Measurements from ENCODE around the gene DLST. TPM values are rescaled to one million over a fixed set of nuclear protein-coding genes. Genes with fewer than 3 reads are reported as not detected.

The DLST gene
- polyA plus RNA-seq, 2 of the 4 experiments (the other 2 are of a cell fraction), result 102 to 129 TPM

DNA sequence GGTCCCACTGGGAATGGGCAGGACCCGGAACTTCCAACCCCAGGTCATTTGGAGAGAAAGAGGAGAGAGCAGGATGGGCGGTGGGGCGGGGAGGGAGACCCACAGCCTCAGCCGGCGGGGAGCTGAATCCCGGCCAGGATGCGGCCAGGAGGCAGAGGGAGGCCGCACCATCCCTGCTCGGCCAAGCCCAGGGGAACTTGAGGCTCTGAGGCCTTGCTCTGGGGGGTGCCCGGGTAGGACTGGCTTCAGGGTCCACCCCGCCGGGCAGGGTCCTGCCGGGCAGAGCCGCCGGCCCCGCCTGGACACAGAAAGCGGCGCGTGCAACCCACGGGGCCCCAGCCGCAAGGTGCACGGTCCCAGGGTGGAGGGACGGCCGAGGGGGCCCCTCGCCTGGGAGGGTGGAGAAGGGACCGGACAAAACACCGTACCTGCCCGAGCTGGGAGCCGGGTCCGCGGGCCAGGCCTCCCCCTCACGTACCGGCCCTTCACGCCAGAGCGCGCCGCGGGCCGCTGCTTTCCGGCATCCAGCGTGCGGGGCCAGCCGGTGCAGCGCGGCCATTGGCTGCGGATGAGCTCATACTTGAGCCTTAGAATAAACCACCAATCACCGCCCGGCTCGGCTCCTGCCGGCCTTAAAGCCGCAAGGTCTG lies 41.2 kb downstream of the DLST start, which contains the start of gene RPS6KL1:
TSS of gene RPS6KL1 (minus strand) at position 509 of the 650 bp plus-strand sequence. CDS start 1,719 bp downstream, outside the sequence.
- ATAC-seq (peak; percentile 76 to 95), DNase-seq (ENCODE audit: low read depth in 1 of 2, low spot score in 1 of 2) (peak; percentile 57 to 80), FAIRE-seq (no peak)
- peak within 1 kb of the TSS in 1 of 2 experiments; percentile 48; a peak in 2 of 6 replicates for H3K27ac ChIP-seq
- peak within 1 kb of the TSS; percentile 59 for H3K4me2 ChIP-seq
- H3K9me3 ChIP-seq, result no peaks in the 10 kb centered on the region
- H3K4me1 ChIP-seq, result no peaks in the 10 kb centered on the region
- no peak for TF ChIP-seq MYC (IDR thresholded peaks at IDR 0.05; ENCODE audit: borderline replicate concordance, low read length)
- no peak for TF ChIP-seq EHMT2 (IDR thresholded peaks at IDR 0.05; ENCODE audit: low read depth)
- no peak for TF ChIP-seq NR3C1 (IDR thresholded peaks at IDR 0.05)
- TF ChIP-seq POLR2A (IDR thresholded peaks at IDR 0.05; ENCODE audit: low read length), result no peak
- no peak for TF ChIP-seq HDAC2 (IDR thresholded peaks at IDR 0.05)
- no peak for TF ChIP-seq CHD4 (IDR thresholded peaks at IDR 0.05; ENCODE audit: borderline replicate concordance)
- no peak for TF ChIP-seq CEBPB (IDR thresholded peaks at IDR 0.05)
- no peak for TF ChIP-seq NFE2L2 (conservative IDR thresholded peaks at IDR 0.05; ENCODE audit: low read length)
- TF ChIP-seq, protein P1, sequence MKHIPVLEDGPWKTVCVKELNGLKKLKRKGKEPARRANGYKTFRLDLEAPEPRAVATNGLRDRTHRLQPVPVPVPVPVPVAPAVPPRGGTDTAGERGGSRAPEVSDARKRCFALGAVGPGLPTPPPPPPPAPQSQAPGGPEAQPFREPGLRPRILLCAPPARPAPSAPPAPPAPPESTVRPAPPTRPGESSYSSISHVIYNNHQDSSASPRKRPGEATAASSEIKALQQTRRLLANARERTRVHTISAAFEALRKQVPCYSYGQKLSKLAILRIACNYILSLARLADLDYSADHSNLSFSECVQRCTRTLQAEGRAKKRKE (CRISPR knock-in tag; IDR thresholded peaks at IDR 0.05; ENCODE audit: low read depth), result no peak
- TF ChIP-seq RCOR1 (IDR thresholded peaks at IDR 0.05; ENCODE audit: low read depth, low read length), result no peak
- no peak for TF ChIP-seq EHF (CRISPR knock-in tag; IDR thresholded peaks at IDR 0.05)
- no peak for TF ChIP-seq HES2 (IDR thresholded peaks at IDR 0.05)
- no peak for TF ChIP-seq RNF2 (IDR thresholded peaks at IDR 0.05; ENCODE audit: borderline replicate concordance, low read depth)
- no peak for TF ChIP-seq BHLHE40 (IDR thresholded peaks at IDR 0.05; ENCODE audit: low read depth, low read length)
- TF ChIP-seq USF2 (IDR thresholded peaks at IDR 0.05), result no peak
- no peak for TF ChIP-seq NPAS2 (CRISPR knock-in tag; IDR thresholded peaks at IDR 0.05; ENCODE audit: borderline replicate concordance)
- TF ChIP-seq HOXB13 (CRISPR knock-in tag; IDR thresholded peaks at IDR 0.05; ENCODE audit: low read depth), result no peak
- TF ChIP-seq JUN (IDR thresholded peaks at IDR 0.05), result no peak
- no peak for TF ChIP-seq HEYL (CRISPR knock-in tag; IDR thresholded peaks at IDR 0.05)
- peak within 1 kb of the TSS; percentile 35 for H3K4me3 ChIP-seq
- ChIA-PET POLR2A (no interaction called here), CTCF (interaction anchor here (0.6 to 5.7 kb wide), 7 partner anchors 12 to 166 kb away, joined by 3 to 30 read pairs (median 5); no protein-coding TSS in a partner anchor)
- WGBS (ENCODE audit: missing lambda C conversion rate), result 80% methylated on average over 9 of the region's 51 CpGs

DNA sequence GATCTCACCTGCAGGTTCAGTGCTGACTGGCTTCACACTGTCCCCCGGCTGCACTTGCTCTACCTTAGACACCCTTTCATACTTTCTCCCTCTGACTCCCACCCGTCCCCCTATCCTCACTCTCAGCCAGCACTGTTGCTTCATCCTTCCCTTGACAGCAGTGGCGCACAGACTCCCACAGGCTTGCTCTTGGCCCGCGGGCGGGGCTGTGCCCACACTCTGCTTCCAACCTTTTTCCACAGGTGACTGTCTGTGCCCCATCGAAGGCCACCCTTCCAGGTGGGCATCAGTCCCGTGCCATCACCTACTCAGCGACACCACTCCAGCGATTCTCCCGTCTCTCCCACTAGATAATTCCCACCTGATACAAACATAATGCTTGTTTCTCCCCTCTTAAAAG lies 42.3 kb downstream of the DLST start:
- ATAC-seq (no peak), DNase-seq (ENCODE audit: low read depth in 1 of 2, low spot score in 1 of 2) (no peak), FAIRE-seq (no peak)
- POLR2A ChIA-PET, result no interaction called here
- no peak for TF ChIP-seq HES2 (IDR thresholded peaks at IDR 0.05)
- no peak for TF ChIP-seq EHF (CRISPR knock-in tag; IDR thresholded peaks at IDR 0.05)
- TF ChIP-seq POLR2A (IDR thresholded peaks at IDR 0.05; ENCODE audit: low read length), result no peak
- TF ChIP-seq TP53 (CRISPR knock-in tag; IDR thresholded peaks at IDR 0.05), result no peak
- no peak for TF ChIP-seq RCOR1 (IDR thresholded peaks at IDR 0.05; ENCODE audit: low read depth, low read length)
- no peak for TF ChIP-seq RFX5 (IDR thresholded peaks at IDR 0.05)
- TF ChIP-seq MAX (IDR thresholded peaks at IDR 0.05), result no peak
- no peak for TF ChIP-seq ZSCAN20 (CRISPR knock-in tag; IDR thresholded peaks at IDR 0.05)
- no peak for TF ChIP-seq SREBF2 (IDR thresholded peaks at IDR 0.05)
- no peak for TF ChIP-seq NPAS2 (CRISPR knock-in tag; IDR thresholded peaks at IDR 0.05; ENCODE audit: borderline replicate concordance)
- TF ChIP-seq CEBPB (IDR thresholded peaks at IDR 0.05), result no peak
- TF ChIP-seq NFE2L2 (conservative IDR thresholded peaks at IDR 0.05; ENCODE audit: low read length), result no peak
- no peak for TF ChIP-seq BHLHE40 (IDR thresholded peaks at IDR 0.05; ENCODE audit: low read depth, low read length)
- TF ChIP-seq ZFP36 (IDR thresholded peaks at IDR 0.05; ENCODE audit: borderline replicate concordance, partially characterized antibody), result no peak
- TF ChIP-seq USF2 (IDR thresholded peaks at IDR 0.05), result no peak
- no peak for TF ChIP-seq FOSL2 (IDR thresholded peaks at IDR 0.05)
- TF ChIP-seq FOSL2 (CRISPR knock-in tag; IDR thresholded peaks at IDR 0.05), result no peak
- no peak for TF ChIP-seq ZC3H11A (IDR thresholded peaks at IDR 0.05)
- Histone ChIP-seq H3K4me2 (no peak overlapping the region), H3K4me3 (no peak overlapping the region), H3K27ac (no peak overlapping the region), H3K4me1 (no peaks in the 10 kb centered on the region), H3K9me3 (no peaks in the 10 kb centered on the region)
- 78% methylated on average over 11 of the region's 11 CpGs for WGBS (ENCODE audit: missing lambda C conversion rate)
- CTCF ChIA-PET, result interaction anchor here (0.9 to 5.7 kb wide), 6 partner anchors 16 to 165 kb away, joined by 3 to 30 read pairs (median 5); no protein-coding TSS in a partner anchor
